ENCODE data around the gene FAM229B. TPM values are rescaled to one million over a fixed set of nuclear protein-coding genes. Genes with fewer than 3 reads are reported as not detected.

Gene FAM229B
- total and polyA plus RNA-seq, 2 donors (not counting 3 experiments of a cell fraction or from before 2014, with no cell fraction given), result 9.1 to 10.6 TPM

DNA sequence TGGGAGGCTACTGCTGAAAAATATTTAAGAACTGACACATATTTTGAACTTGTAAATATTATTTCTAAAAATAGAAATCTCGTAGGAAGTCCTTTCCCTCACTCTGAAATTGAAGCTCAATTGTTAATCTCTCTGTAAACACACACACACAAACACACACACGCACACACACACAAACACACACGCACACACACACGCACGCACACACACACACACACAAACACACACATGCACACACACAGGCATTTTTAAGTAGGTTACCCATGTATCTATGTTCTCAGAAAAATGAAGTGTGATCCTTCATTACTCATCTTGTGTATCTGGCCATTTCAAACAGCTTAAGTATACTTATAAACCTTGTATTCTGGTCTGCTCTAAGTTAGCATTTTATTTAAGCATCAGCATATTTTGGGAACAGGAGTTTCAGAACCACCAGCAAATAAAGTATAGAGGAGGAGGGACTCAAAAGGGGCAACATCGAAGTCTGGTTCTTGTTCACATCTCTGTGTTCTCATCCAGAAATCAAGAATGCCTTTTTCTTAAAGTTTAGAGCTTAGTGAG, 21.9 kb upstream of the FAM229B start:
- no peaks in the 10 kb centered on the region for H3K27me3 ChIP-seq (ENCODE audit: control insufficient read depth in 2 of 2, insufficient read depth in 2 of 2, low read length in 2 of 2)
- no peak overlapping the region for H2AFZ ChIP-seq (ENCODE audit: low read depth, low read length)
- no peak overlapping the region for H3K9ac ChIP-seq (replicated peaks; ENCODE audit: extremely low read depth, insufficient read depth, low read length)
- POLR2A ChIA-PET, result no interaction called here
- H4K20me1 ChIP-seq (replicated peaks; ENCODE audit: control insufficient read depth, extremely low read depth, insufficient read depth, low read length), result no peaks in the 10 kb centered on the region
- H3K4me1 ChIP-seq (ENCODE audit: control insufficient read depth, extremely low read depth, insufficient read depth, low read length), result no peaks in the 10 kb centered on the region
- dilution Hi-C loops (cut with MboI; ENCODE audit: extremely low pct_ligation_motif_present, low sequenced_read_pairs) (no loop called here), intact Hi-C loops (cut with micrococcal nuclease) (no loop called here)
- FAIRE-seq, result no peak
- no peak overlapping the region for H3K4me3 ChIP-seq (replicated peaks in 1 of 3; ENCODE audit: insufficient read depth in 1 of 3, low read depth in 1 of 3, low read length in 3 of 3)
- CTCF ChIA-PET, result interaction anchor here (1.4 kb wide), 2 partner anchors 22 to 1007 kb away, joined by 3 read pairs; partner anchors contain the start of genes FAM229B and TUBE1
- no peaks in the 10 kb centered on the region for H3K79me2 ChIP-seq (ENCODE audit: control insufficient read depth, insufficient read depth, low read length)
- TF ChIP-seq JUN (IDR thresholded peaks at IDR 0.05; ENCODE audit: borderline replicate concordance, insufficient read depth, insufficient read length, low read depth) (no peak), EZH2 (IDR thresholded peaks at IDR 0.05; ENCODE audit: borderline replicate concordance, low read depth, low read length, severe bottlenecking) (no peak), FOS (IDR thresholded peaks at IDR 0.05; ENCODE audit: borderline replicate concordance, insufficient read depth, low read length) (no peak), GATA2 (IDR thresholded peaks at IDR 0.05; ENCODE audit: insufficient read depth, insufficient read length, low read depth, low read length) (no peak), MAX (IDR thresholded peaks at IDR 0.05; ENCODE audit: insufficient read depth, insufficient read length) (no peak), CTCF (IDR thresholded peaks at IDR 0.05; ENCODE audit: extremely low read depth in 1 of 2, insufficient read depth in 1 of 2, low read depth in 1 of 2, low read length in 2 of 2) (no peak), POLR2A (IDR thresholded peaks at IDR 0.05; ENCODE audit: low read depth, low read length) (no peak), MYC (IDR thresholded peaks at IDR 0.05; ENCODE audit: low read depth, low read length) (no peak), POLR2AphosphoS5 (IDR thresholded peaks at IDR 0.05; ENCODE audit: insufficient read depth, low read depth, low read length) (no peak)
- no peak for DNase-seq (ENCODE audit: low read depth, low spot score)
- no peak overlapping the region for H3K27ac ChIP-seq (ENCODE audit: insufficient read depth, low read depth, low read length)
- BruUV-seq (replicated peaks), result no TSS peak
- H3K9me3 ChIP-seq (replicated peaks; ENCODE audit: control insufficient read depth, insufficient read depth, low read length), result no peaks in the 10 kb centered on the region
- no peaks in the 10 kb centered on the region for H3K36me3 ChIP-seq (ENCODE audit: control insufficient read depth in 2 of 2, extremely low read depth in 1 of 2, insufficient read depth in 2 of 2, low read length in 2 of 2)
- H3K4me2 ChIP-seq (ENCODE audit: insufficient read depth, low read length), result no peak overlapping the region
- no peaks in the 10 kb centered on the region for H3K9me1 ChIP-seq (replicated peaks; ENCODE audit: control insufficient read depth, extremely low read depth, insufficient read depth, low read length)
